GM19467 (cell line): ENCODE data around the gene SRMS.

Experiments used
- ATAC-seq: cut with Tn5 transposase; IDR thresholded peaks from one replicate; pipeline ENCODE4 v1.9.1; 2021; ENCODE audit warnings: mild to moderate bottlenecking, moderate library complexity; ENCODE audit not compliant: unreplicated experiment

Gene SRMS

GRCh38 chr20:63553933-63554290 lies 6.4 kb upstream of the SRMS start, which contains the start of gene FNDC11:
Gene FNDC11, plus strand, starts transcription at chr20:63554159. Its CDS starts 1,505 bp downstream, at chr20:63555664.
- ATAC-seq: no peak

- no peak for ATAC-seq
Measured at GRCh38 chr20:63553251-63553932, 5.8 kb upstream of the SRMS start.

GRCh38 chr20:63552481-63553249 lies 5.1 kb upstream of the SRMS start:
- no peak for ATAC-seq

DNA sequence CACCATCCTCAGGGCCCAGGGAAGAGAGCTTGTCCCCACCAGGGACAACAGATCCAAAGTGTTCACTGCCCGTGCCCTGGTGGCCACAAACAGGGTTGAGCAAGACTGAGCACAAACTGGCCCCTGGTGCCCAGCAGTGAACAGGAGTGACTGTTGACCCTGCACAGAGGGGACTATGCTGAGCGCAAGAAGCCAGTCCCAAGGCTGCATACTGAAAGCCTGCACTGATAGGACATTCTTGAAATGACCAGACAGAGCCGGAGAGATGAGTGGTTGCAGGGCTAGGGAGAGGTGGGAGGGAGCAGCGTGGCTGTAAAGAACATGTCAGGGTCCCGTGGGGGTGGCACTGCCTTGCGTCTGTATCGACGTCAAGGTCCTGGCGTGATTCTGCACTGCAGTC lies 3.5 kb upstream of the SRMS start:
- ATAC-seq: no peak

DNA sequence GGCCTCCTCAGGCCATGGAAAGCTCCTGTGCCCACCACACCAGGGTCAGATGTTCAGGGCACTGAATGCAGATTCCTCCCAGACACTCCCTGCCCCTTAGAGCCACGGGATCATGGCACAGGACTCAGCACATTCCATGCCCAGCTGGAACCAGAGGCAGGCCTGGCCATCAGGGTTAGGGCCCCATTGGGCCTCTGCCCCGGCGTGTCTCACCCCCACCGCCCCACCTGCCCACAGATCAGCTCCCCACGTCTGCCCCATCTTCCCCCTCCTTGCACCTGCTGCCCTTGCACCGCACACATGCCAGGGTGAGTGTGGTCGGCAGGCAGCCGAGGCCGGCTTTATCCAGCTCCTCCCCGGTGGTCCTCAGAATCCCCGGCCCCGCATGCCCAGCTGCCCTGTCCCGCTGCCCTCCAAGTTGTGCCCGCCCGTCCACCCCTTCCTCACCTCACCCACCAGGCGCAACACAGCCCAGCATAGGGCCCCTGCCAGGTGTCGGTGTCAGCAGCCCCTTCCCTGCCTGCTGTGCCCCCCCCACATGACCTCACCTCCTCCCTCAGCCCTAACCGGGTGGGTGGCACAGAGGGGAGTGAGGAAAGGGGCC lies 2.2 kb upstream of the SRMS start:
- ATAC-seq: no peak

- no peak for ATAC-seq
Measured at GRCh38 chr20:63549019-63549418, 1.5 kb upstream of the SRMS start.

DNA sequence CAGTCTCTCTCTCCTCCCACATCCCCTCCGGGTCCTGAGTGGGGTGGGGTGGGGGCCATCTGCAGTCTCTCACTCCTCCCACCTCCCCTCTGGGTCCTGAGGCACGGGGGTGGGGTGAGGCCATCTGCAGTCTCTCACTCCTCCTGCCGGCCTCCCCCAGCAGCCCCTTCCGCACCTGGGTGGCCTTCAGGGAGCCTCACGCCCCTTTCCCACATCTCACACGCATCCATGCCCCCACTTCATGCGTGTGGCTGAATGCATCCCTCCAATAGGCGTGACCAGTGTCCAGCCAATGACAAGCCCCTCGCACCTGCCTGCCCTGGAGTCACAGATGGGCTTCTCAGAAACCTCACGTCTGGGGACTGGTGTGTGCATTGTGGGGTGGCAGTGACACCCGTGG lies 993 bp upstream of the SRMS start:
- no peak for ATAC-seq

GRCh38 chr20:63546956-63547724 lies 409 bp downstream of the SRMS start:
- ATAC-seq: no peak

DNA sequence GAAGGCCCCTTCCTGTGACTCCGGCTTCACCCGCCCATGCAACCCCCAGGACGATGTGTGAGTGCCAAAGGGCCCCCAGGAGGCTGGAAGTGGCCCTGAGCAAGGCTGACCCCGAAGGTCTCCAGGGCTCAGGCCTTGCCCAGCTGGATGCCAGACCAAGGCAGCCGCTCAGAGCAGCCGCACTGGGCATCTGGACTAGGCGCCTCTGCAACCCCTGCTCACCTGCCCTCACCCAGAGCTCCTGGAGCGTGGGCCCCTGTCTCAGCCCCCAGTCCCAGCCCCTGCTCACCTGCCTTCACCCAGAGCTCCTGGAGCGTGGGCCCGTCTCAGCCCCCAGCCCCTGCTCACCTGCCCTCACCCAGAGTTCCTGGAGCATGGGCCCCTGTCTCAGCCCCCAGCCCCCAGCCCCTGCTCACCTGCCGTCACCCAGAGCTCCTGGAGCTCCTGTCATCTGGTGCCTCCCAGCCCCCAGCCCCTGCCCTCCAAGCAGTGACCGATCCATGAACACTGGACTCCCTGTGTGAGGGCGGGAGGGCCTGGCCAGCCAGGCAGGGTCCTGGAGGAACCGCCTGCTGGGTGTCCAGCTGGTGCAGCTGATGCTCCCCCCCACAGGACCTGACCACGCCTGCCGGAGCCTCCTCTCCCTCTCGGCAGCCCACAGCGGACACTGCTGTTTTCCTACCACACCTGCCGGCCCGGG lies 1.1 kb downstream of the SRMS start:
- no peak for ATAC-seq

DNA sequence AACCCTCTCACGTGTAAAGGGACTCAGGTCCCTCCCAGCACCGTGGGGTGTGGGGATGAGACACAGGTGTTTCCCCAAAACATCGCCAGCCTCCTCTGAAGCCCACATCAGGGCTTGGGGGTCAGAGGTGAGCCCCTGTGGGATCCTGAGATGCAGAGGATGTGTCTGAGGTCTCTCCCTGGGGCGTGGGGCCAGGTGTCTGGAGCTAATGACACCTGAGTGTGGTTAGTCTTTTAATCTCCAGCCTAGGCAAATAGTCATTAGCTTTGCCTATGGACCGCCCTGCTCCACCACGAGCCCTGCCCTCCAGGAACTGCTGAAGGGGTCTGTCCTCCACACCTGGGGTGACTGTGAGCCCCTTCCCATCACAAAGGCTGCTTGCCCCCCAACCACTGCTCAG lies 1.7 kb downstream of the SRMS start:
- no peak for ATAC-seq

DNA sequence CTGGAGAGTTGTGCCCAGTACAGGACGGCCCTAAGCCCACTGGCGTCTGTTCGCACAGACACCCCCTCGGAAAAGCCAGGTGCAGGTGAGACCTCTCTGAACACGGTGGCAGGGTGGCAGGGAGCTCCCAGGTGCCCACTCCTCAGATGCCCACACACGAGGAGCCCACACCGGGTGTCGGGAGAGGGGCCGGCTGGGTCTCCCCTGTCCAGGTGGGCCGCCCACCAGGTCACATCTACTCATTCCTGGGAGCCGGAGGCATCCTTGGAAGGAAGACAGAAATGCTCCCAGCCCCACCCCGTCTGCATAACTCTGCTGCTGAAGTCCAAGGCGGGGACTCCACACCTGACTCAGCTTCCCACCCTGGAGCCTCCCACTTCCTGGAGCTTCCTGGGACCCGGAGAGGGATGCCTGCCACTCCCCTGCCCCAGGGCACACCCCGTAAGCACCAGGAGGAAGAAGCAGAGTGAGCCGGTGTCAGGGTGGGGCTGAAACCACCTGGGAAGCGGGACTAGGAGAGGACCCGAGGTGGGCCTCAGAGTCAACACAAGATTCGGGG lies 2.5 kb downstream of the SRMS start:
- no peak for ATAC-seq

GRCh38 chr20:63544241-63544957 lies 3.1 kb downstream of the SRMS start:
- no peak for ATAC-seq

GRCh38 chr20:63543733-63544132 lies 3.8 kb downstream of the SRMS start:
- no peak for ATAC-seq

- ATAC-seq: no peak
Measured at GRCh38 chr20:63543131-63543530, 4.4 kb downstream of the SRMS start.

DNA sequence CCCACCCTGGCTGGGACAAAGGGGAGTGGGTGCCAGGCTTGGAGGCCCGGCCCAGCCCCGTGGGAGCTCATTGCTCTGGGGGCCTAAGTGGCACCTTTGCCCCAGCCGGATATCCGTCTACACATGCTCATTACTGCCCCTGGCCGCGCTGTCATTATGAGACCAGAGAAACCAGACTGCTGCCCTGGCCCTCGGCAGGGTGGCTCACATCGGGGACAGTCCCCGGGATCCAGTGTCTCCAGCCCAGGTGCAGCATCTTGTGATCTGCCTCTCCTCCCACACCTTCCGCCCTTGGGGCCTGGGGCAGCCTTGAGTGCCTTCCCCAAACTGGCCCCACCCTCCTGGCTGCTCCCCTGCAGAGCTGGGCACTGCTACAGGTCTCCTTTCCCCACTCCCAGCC lies 4.9 kb downstream of the SRMS start:
- no peak for ATAC-seq

DNA sequence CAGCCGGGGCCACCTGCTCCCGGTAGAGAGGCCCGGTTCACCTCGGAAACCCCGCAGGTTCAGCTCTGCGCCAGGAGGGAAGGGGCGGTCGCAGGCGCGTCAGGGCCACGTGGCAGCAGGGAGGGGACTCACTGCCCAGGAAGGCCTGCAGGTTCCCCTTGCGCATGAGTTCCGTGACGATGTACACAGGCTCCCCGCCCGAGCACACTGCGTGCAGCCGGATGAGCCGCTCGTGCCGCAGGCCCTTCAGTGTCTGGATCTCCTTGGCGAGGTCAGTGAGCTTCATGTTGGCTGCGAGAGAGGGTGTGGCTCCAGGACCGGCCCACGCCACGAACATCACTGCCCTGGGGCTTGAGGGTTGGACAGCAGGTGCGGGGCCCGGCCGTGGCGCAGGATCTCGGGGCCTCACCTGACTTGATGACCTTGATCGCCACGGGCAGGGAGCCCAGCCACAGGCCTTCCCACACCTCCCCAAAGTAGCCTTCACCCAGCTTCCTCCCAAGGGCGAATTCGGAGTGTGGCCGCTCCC lies 5.5 kb downstream of the SRMS start:
- no peak for ATAC-seq

GRCh38 chr20:63541371-63541770 lies 6.2 kb downstream of the SRMS start:
- ATAC-seq: no peak

- ATAC-seq: no peak
Measured at GRCh38 chr20:63540417-63541186, 6.9 kb downstream of the SRMS start.
